Trophoblast cell (in vitro differentiated cells and primary cell): ENCODE results near the gene ITFG1.

Experiments used
- DNase-seq, 2 donors: peaks; one replicate each; pipeline ENCODE4 v3.0.0-alpha.2; 2016
- H2AFZ ChIP-seq: 2 replicates; pipeline ENCODE4 v1.6.1; 2013; ENCODE audit warnings: low read length, moderate library complexity, mild to moderate bottlenecking; ENCODE audit not compliant: insufficient read depth, poor library complexity
- H2AK5ac ChIP-seq: 2 replicates; pipeline ENCODE4 v1.6.1; 2013; ENCODE audit warnings: mild to moderate bottlenecking, low read length
- H2BK120ac ChIP-seq: 2 replicates; pipeline ENCODE4 v1.6.1; 2013; ENCODE audit warnings: low read length, mild to moderate bottlenecking, moderate library complexity; ENCODE audit not compliant: insufficient read depth, poor library complexity
- H2BK12ac ChIP-seq: 2 replicates; pipeline ENCODE4 v1.6.1; 2013; ENCODE audit warnings: mild to moderate bottlenecking, low read length, moderate library complexity
- H2BK5ac ChIP-seq: 2 replicates; pipeline ENCODE4 v1.6.1; 2013; ENCODE audit warnings: low read length, low read depth, moderate library complexity, mild to moderate bottlenecking; ENCODE audit not compliant: poor library complexity
- H3K14ac ChIP-seq: 2 replicates; pipeline ENCODE4 v1.6.1; 2013; ENCODE audit warnings: mild to moderate bottlenecking, low read length
- H3K18ac ChIP-seq: 2 replicates; pipeline ENCODE4 v1.6.1; 2013; ENCODE audit warnings: mild to moderate bottlenecking, low read length
- H3K23ac ChIP-seq: 2 replicates; pipeline ENCODE4 v1.6.1; 2013; ENCODE audit warnings: low read length
- H3K27ac ChIP-seq: 2 replicates; pipeline ENCODE4 v1.5.1; 2013; ENCODE audit warnings: low read depth, mild to moderate bottlenecking, inconsistent platforms, low read length, moderate library complexity
- H3K27me3 ChIP-seq: 2 replicates; pipeline ENCODE4 v1.6.1; 2013; ENCODE audit warnings: inconsistent platforms, mild to moderate bottlenecking, low read length, moderate library complexity; ENCODE audit not compliant: insufficient read depth
- H3K36me3 ChIP-seq, 2 experiments: 1 replicate in 1 of 2; 2 replicates in 1 of 2; pipeline ENCODE4 v1.6.1; 2013; ENCODE audit warnings: low read length in 2 of 2, mild to moderate bottlenecking in 2 of 2, moderate library complexity in 1 of 2; ENCODE audit not compliant: insufficient read depth in 2 of 2, control insufficient read depth in 1 of 2
- H3K4ac ChIP-seq: 2 replicates; pipeline ENCODE4 v1.6.1; 2013; ENCODE audit warnings: low read depth, mild to moderate bottlenecking, low read length, moderate library complexity
- H3K4me1 ChIP-seq, 2 experiments: 1 replicate in 1 of 2; 2 replicates in 1 of 2; pipeline ENCODE4 v1.6.1; 2013; ENCODE audit warnings: low read length in 2 of 2, mild to moderate bottlenecking in 2 of 2, moderate library complexity in 1 of 2; ENCODE audit not compliant: insufficient read depth in 2 of 2, control insufficient read depth in 1 of 2
- H3K4me2 ChIP-seq: 2 replicates; pipeline ENCODE4 v1.6.1; 2013; ENCODE audit warnings: inconsistent platforms, mild to moderate bottlenecking, low read length, moderate library complexity
- H3K4me3 ChIP-seq: 2 replicates; pipeline ENCODE4 v1.5.1; 2013; ENCODE audit warnings: mild to moderate bottlenecking, low read depth, low read length, inconsistent platforms
- H3K79me1 ChIP-seq: one replicate; pipeline ENCODE4 v1.6.1; 2013; ENCODE audit warnings: low read length
- H3K79me2 ChIP-seq: 2 replicates; pipeline ENCODE4 v1.6.1; 2013; ENCODE audit warnings: low read length, mild to moderate bottlenecking; ENCODE audit not compliant: control insufficient read depth, insufficient read depth, poor library complexity
- H3K9ac ChIP-seq: 2 replicates; pipeline ENCODE4 v1.6.1; 2013; ENCODE audit warnings: mild to moderate bottlenecking, low read length
- H3K9me3 ChIP-seq: 2 replicates; pipeline ENCODE4 v1.6.1; 2013; ENCODE audit warnings: low read depth, mild to moderate bottlenecking, control low read depth, inconsistent platforms, low read length; ENCODE audit not compliant: insufficient read depth
- H4K12ac ChIP-seq: 2 replicates; pipeline ENCODE4 v1.6.1; 2013; ENCODE audit warnings: low read depth, mild to moderate bottlenecking, low read length, moderate library complexity
- H4K8ac ChIP-seq: 2 replicates; pipeline ENCODE4 v1.6.1; 2013; ENCODE audit warnings: low read depth, mild to moderate bottlenecking, low read length, moderate library complexity
- H4K91ac ChIP-seq: one replicate; pipeline ENCODE4 v1.6.1; 2013; ENCODE audit warnings: low read depth, mild to moderate bottlenecking, low read length, moderate library complexity
- WGBS: extraction: QIAGEN DNeasy Blood & Tissue Kit; methylation state at CpG from one replicate; pipeline ENCODE4 v1.1.7; 2013; ENCODE audit warnings: missing lambda C conversion rate; ENCODE audit not compliant: insufficient read length, insufficient coverage; ENCODE audit errors: extremely low coverage; 5-methylcytosine and 5-hydroxymethylcytosine counted together

The ITFG1 gene

DNA sequence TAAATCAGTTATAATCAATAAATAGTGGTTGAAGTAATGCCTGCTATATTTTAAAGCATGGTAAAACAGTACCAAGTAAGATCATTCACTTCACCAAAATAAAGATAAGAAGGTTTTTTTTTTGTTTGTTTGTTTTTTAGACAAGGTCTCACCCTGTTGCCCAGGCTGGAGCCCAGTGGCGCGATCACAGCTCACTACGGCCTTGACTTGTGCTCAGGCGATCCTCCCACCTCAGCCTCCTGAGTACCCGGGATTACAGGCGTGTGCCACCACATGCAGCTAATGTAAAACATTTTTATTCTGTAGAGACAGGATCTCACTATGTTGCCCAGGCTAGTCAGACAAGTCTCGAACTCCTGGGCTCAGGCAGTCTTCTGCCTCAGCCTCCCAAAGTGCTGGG is 232.6 kb downstream of the ITFG1 start:
- H3K4me3 ChIP-seq, result no peak overlapping the region
- no peaks in the 10 kb centered on the region for H3K79me1 ChIP-seq
- H3K4me1 ChIP-seq, result no peaks in the 10 kb centered on the region
- H2BK12ac ChIP-seq, result no peak overlapping the region
- H4K12ac ChIP-seq, result no peak overlapping the region
- H3K27ac ChIP-seq, result no peak overlapping the region
- no peak overlapping the region for H4K91ac ChIP-seq
- no peak overlapping the region for H2AFZ ChIP-seq
- no peak overlapping the region for H3K4me2 ChIP-seq
- no peak overlapping the region for H3K9ac ChIP-seq
- no peak overlapping the region for H2AK5ac ChIP-seq
- no peaks in the 10 kb centered on the region for H3K79me2 ChIP-seq
- H3K9me3 ChIP-seq, result no peaks in the 10 kb centered on the region
- H3K18ac ChIP-seq, result no peak overlapping the region
- no peak overlapping the region for H3K14ac ChIP-seq
- H2BK5ac ChIP-seq, result no peak overlapping the region
- H3K36me3 ChIP-seq, result no peaks in the 10 kb centered on the region
- H3K27me3 ChIP-seq, result no peaks in the 10 kb centered on the region
- no peak overlapping the region for H3K4ac ChIP-seq
- no CpG with 5 or more reads among the region's 7 CpGs for WGBS
- no peak overlapping the region for H3K23ac ChIP-seq
- no peak for DNase-seq
- H2BK120ac ChIP-seq, result no peak overlapping the region
- H4K8ac ChIP-seq, result no peak overlapping the region

DNA sequence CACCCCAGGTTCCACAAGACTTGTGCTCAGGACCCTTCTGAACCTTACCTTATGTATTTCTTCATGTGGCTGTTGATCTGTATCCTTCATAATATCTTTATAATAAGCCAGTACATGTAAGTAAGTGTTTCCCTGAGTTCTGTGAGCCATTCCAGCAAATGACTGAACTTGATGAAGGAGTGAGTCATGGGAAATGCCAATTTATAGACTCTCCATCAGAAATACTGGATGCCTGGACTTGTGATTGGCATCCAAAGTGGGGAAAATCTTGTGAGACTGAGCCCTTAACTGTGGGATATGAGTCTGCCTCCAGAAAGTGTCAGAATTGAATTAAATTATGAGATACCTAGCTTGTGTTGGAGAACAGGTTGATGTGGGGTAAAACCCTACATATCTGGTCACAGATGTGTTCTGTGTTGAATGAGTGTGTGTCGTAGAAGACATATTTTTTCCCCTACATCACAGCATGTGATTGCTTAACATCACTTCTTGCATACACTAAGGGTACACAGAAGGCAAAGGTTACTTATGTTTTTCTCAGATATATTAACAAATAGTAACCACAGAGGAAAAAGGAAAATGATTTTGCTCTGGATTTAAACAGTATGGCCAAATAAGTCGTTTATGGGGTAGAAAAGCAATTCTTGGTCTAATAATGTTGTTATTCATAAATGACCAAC is 247.0 kb downstream of the ITFG1 start:
- no peaks in the 10 kb centered on the region for H3K79me1 ChIP-seq
- WGBS, result no CpG with 5 or more reads among the region's 2 CpGs

DNA sequence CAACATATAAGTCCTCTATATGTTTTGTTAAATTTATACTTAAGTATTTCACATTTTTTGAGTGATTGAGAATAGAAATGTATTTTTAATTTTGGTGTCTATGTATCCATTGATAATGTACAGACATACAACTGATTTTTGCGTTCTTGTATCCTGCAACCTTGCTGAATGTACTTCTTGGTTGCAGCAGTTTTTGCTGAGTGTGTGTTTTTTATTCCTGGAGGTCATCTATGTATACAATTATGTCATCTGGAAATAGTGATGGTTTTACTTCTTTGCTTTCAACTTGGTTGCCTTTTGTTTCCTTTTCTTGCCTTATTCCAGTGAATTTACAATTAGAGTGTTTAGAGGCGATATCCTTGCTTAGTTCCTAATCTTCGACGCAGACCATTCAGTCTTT is 249.6 kb downstream of the ITFG1 start:
- Histone ChIP-seq H2AK5ac (no peak overlapping the region), H4K91ac (no peak overlapping the region), H2AFZ (no peak overlapping the region), H3K4me1 (no peaks in the 10 kb centered on the region), H3K9me3 (no peaks in the 10 kb centered on the region), H3K4me3 (no peak overlapping the region), H4K12ac (no peak overlapping the region), H3K14ac (no peak overlapping the region), H2BK12ac (no peak overlapping the region), H2BK5ac (no peak overlapping the region), H3K9ac (no peak overlapping the region), H3K18ac (no peak overlapping the region), H4K8ac (no peak overlapping the region), H3K27me3 (no peaks in the 10 kb centered on the region), H3K4ac (no peak overlapping the region), H3K27ac (no peak overlapping the region), H3K23ac (no peak overlapping the region), H3K4me2 (no peak overlapping the region), H3K79me2 (no peaks in the 10 kb centered on the region), H2BK120ac (no peak overlapping the region), H3K36me3 (no peaks in the 10 kb centered on the region), H3K79me1 (no peaks in the 10 kb centered on the region)
- WGBS, result no CpG with 5 or more reads among the region's 4 CpGs
- DNase-seq, result no peak

More for the DNA sequence above, 247.0 kb downstream of the ITFG1 start:
- Histone ChIP-seq H3K27ac (no peak overlapping the region), H3K4me3 (no peak overlapping the region), H4K12ac (no peak overlapping the region), H4K8ac (no peak overlapping the region), H2BK12ac (no peak overlapping the region), H3K18ac (no peak overlapping the region), H3K36me3 (peaks cover 0 to 2% of the 10 kb centered on the region in 2 experiments), H3K4me1 (no peaks in the 10 kb centered on the region), H2BK5ac (no peak overlapping the region), H2AK5ac (no peak overlapping the region), H3K79me2 (no peaks in the 10 kb centered on the region), H3K14ac (no peak overlapping the region), H3K9ac (no peak overlapping the region), H2BK120ac (no peak overlapping the region), H3K4ac (no peak overlapping the region), H3K27me3 (no peaks in the 10 kb centered on the region), H3K23ac (no peak overlapping the region), H4K91ac (no peak overlapping the region), H3K4me2 (no peak overlapping the region), H2AFZ (no peak overlapping the region), H3K9me3 (no peaks in the 10 kb centered on the region)
- DNase-seq, result no peak

DNA sequence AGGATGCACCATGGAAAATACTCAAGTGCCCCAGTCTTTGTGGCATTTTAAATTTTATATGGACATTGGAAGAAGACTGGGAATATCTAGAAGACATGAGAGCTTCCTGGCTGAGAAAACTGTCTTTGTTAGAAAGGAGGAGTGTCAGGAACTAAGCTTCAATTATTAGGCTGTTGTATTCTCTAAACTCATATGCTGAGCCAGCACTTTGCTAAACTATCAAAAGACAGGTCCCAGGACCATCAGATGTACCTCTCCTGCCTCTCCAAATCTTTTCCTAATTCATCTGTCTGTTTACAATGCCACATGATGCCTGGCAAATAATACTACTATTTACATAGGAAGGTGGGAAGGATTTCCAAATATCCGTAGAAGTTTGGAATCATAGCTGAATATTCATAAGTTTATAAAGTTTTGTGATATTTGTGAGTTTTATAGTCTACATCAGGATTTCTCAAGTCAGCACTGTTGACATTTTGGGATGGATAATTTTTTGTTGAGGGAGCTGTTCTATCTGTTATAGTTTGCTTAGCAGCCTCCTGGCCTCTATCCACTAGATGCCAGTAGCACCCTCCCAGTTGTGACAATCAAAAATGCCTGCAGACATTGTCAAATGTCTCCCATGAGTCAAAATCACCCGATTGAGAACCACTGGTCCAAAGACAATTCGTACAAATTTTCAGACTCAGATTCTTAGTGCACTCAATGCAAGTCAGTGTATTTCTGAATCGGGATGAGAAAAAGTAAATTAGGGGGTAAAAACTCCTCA is 255.9 kb downstream of the ITFG1 start:
- Histone ChIP-seq H4K91ac (no peak overlapping the region), H3K36me3 (no peaks in the 10 kb centered on the region), H3K27ac (no peak overlapping the region), H3K79me1 (no peaks in the 10 kb centered on the region), H3K4ac (no peak overlapping the region), H3K79me2 (no peaks in the 10 kb centered on the region), H3K27me3 (no peaks in the 10 kb centered on the region), H3K9me3 (no peaks in the 10 kb centered on the region), H2BK12ac (no peak overlapping the region), H3K4me3 (no peak overlapping the region), H2BK120ac (no peak overlapping the region), H2AK5ac (no peak overlapping the region), H3K18ac (no peak overlapping the region), H4K8ac (no peak overlapping the region), H3K4me1 (no peaks in the 10 kb centered on the region), H3K23ac (no peak overlapping the region), H3K9ac (no peak overlapping the region), H4K12ac (no peak overlapping the region), H2AFZ (no peak overlapping the region), H3K4me2 (no peak overlapping the region), H2BK5ac (no peak overlapping the region), H3K14ac (no peak overlapping the region)
- WGBS, result no CpG with 5 or more reads among the region's 4 CpGs
- DNase-seq, result no peak
